ENCODE results near the gene SPATA13.
"Not testable (repeated sequence)": the region's sequence is repeated elsewhere in the genome, so short reads cannot be mapped to it uniquely, and the experiment has no call there.

The SPATA13 gene

DNA sequence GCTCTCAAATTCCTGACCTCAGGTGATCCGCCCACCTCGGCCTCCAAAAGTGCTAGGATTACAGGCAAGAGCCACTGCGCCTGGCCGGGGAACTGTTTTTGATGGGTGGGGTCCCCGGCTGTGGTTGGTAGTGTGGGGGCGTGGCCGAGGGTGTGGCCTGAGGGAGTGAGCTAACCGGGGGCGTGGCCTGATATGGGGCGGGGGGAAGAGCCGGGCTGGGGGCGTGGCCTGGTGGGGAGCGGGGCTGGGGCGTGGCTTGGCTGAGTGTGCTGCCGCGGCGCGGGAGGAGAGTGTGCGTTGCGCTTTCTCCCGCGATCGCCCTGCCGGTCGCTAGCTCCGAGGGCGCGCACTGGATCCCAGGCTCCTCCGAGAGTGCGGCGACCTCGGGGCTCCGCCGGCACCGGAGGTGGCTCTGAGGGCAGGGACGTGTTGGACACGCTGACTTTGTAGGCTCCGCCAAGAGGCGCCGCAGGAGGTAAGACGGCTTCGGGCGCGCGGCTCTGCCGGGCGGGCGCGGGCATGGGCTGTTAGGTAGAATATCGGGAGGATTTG, at the start of gene SPATA13:
TSS of gene SPATA13 (plus strand) at position 263 of the 552 bp plus-strand sequence. CDS start 62,210 bp downstream, outside the sequence.
- DNase-seq, result peak; percentile 79

DNA sequence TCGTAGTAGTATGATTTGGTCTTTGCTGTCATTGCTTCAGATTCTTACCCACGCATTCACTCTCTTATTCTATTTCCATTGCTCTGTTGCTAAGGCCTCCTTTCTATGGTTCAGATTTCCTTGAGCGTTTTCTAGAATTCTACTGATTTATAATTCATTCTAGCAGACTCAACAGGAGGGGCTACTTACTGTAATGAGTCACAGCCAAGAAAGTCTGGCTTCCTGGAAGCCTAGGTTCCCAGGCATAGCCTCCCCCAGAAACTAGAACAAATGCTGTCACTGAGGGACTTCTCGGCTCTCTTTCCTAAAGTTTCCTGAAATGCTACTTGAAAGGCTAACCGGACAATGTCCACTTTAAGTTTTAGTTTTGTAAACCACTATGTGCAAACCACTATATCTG, 47.7 kb upstream of the SPATA13 start:
- no peak for DNase-seq

DNA sequence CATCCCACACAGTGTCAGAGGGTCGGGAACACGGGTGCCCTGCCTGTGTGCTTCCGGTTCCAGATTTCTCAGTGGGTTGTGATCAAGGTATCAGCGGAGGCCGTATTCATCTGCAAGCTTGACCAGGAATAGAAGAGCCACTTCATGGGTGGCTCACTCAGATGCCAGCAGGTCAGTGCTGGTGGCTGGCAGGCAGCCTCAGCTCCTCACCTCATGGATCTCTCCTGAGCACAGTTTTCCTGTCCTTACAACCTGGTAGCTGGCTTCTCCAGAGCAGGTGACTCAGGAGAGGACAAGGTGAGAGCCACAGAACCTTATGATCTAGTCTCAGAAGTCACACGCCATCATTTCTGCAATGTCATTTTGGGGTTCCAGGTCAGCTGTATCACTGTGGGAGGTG, 44.8 kb upstream of the SPATA13 start:
- DNase-seq, result no peak

DNA sequence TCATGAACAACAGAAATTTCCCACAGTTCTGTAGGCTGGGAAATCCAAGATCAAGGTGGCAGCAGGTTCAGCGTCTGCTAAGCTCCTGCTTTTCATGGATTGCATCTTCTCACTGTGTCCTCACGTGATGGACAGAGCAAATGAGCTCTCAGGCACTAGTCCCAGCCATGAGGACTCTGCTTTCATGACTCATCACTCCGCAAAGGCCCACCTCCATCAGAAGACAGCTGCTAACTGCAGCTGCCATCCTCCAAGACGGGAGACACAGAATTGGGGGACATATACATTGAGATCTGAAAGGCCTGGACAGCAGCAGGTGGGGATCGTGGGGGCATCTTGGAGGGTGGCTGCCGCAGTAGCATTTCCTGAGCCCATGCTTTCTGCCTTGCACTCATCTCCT, 44.4 kb upstream of the SPATA13 start:
- DNase-seq, result no peak

DNA sequence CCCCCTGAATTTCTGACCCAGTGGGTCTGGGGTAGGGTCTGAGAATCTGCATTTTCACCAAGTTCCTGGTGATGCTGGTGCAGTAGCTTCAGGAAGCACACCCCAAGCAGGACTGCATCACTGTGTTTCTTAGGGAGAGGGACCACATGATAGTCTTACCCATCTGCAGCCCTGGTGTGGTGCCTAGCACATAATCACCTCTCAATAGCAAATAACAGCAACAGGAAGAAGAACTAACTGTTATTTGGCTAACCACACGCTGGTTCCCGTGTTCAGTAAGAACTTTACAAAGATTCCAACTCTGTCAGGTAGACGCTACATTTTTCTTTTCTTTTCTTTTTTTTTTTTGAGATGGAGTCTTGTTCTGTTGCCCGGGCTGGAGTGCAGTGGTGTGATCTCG, 41.9 kb upstream of the SPATA13 start:
- no peak for DNase-seq

DNA sequence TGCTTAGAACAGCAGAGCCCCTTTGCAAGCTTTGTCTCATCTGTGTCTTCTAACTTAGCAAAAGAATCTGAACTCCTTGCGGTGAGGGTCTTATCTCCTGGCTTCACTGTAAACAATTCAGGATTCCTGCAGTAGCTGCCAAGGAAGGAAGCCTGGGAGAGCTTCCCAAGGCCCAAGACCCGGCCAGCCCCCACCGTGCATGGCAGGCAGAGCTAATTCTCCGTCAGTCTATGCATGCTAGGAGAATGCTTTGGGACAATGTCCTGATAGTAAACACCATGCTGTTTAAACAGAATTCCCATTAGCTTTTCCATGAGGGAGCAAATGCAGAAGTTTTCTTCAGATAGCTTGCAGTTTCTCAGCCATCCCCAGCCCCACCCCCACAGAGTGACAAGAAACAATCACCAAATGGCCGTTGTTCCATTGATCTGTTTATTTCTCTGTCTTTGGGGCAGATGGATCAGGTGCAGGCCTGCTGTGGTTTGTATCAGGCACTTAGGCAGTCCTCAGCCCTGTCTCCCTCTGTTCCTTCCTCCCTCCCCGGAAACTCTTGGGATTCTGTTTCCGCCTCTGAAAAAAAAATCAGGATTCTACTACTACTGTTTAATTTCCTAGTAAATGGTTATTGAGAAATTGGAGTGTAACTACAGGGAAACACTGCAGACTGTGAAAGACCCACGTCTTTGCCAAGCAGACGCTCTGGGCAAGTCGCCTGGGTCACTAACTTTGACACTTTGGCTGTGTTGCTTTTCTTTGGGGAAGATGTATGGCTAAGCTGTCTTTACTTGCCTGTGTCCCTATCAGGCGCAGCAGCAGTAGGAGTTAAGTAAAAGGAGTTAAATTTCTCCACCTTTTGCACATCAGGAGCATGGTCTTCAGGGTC, 40.7 kb upstream of the SPATA13 start:
- no peak for DNase-seq

DNA sequence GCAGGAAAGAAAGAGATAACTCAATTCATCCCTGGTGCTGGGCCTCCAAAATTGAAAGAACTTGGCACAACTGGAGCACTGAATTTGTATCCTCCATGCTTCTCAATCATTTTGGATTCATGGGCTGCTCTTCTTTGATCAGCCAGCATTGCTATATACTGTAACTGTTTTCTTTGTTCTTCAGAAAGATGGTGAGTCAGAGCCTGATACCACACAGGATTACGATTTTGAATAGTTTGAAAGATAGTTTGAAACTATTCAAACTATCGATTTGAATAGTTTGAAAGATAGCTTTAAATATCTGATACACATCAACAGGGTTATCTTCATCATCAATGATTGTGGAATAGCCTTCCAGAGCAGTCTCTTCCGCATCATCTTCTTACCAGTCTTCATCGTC, 38.5 kb upstream of the SPATA13 start:
- not testable (repeated sequence) for DNase-seq

DNA sequence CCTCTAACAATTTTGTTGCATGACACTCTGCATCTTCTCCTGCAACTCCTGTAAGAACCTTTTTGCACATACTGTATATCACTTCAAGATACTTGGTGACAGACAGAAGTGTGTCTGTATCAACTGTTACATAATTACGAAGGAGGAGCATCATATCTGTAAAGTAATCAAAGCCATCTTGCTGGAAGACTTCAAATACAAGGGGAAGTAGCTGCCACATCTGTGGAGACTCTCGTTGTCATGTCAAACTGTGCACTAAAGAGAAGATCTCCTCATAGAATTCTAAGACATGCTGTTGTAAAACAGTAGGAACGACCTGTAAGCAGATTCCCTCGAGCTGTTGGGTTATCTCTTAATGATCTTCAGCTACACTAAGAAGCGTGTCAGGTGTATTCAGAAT, 38.0 kb upstream of the SPATA13 start:
- DNase-seq, result no peak

DNA sequence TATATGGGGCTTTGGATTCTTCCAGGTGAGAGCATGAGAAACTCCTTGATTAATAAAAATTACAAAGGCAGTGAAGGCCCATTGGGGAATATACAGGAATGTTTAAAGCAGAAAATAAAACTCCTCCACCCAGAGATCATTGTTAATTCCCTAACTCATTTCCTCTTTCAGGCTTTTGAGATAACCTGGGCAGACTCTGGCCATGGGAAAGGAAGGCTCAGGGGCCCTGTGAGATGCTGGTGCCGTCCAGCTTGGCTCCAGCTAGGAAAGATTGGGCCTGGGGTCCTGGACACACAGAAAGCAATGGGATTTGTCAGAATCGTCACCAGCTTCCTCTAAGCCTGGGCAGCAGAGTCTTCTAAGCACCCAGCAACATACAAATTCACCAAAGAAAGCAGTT, 36.8 kb upstream of the SPATA13 start:
- no peak for DNase-seq

DNA sequence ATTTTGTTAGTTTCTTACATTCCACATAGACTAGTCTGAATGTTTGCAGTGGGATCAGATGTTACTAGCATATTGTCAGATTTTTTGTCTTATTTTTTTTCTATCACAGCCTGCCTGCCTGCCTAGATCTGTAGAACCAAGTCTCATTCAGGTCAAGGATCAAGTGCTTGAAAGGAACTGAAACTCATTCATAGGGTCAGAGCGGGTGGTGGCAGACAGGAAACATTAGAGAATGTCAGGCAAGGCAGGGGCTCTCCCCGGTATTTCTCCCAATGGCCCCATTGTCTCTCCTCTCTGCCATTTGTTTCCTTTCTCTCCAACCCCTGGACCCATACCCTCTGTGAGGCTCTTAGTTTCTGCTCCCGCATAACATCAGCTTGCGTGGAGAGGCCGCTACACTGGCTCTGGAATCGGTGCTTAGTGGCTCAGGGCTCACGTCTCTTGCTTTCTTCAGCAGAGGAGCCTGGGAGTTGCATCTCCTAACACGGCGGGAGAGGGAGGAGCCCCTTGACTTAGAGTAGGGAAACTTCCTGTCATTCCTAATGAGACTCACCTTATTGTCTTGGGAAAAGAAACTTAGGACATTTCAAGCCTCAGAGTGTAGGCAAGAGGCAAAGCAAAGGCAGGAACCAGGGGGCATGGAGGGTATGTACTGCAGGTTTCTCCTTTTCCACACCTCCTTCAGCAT, 35.6 kb upstream of the SPATA13 start:
- no peak for DNase-seq

DNA sequence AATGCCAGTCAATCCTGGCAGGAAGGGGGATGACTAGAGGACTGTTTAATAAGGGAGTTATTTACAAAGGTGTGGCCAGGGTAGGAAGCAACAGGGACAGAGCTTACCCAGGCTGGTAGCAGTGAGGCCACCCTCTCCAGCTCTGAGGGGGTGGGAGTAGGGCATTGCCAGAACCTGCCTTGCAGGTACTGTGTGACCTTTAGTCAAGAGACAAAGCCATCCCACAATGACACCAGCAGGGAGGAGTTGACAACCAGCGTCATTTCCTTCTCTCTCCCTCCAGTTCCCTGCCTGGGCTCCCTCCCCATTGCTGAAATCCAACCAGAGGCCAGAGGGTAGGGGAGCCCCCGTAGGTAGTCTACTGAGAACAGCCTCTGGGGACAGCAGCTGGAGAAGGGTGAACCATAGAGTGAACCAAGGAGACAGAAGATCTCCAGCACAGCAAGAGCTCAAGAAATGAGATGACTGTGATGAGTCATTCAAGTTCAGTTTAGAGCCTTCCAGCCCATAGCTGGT, 33.3 kb upstream of the SPATA13 start:
- no peak for DNase-seq

DNA sequence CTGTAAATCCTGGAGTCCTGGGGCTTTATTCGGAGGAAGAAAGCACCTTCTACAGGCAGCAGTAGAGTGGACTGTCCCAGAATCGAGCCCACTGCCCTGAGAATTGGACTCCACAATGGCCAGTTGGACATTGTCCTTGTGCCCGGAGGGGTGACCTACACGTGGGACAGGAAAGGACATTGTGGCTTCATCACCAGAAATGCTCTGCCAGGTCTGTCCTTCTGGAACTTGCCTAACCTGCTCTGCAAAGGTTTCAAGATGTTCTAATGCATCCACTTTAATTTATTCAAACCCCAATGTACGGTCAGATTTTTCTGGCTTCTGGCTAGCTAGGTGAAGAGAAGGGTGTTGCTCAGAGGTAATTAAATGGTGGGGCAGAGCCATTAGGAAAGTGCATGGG, 32.4 kb upstream of the SPATA13 start:
- DNase-seq, result no peak

DNA sequence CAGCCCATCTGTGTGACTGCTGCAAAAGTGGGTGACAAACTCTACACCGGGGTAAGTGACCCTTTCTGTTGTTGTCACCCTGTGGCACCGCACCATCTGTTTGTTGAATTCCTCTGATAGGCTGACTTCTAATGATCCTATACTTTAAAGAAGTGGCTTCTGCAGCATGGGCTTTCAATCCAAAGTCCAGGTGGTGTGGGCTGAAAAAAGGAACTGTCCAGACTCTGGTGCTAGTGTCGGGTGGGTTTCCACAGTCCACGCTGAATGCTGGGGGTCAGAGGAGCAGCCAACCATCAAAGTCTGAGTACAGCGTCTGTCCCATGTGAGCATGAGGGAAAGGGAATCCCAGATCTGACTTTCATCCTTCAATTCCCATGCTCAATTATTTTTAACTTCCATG, 31.6 kb upstream of the SPATA13 start:
- no peak for DNase-seq

DNA sequence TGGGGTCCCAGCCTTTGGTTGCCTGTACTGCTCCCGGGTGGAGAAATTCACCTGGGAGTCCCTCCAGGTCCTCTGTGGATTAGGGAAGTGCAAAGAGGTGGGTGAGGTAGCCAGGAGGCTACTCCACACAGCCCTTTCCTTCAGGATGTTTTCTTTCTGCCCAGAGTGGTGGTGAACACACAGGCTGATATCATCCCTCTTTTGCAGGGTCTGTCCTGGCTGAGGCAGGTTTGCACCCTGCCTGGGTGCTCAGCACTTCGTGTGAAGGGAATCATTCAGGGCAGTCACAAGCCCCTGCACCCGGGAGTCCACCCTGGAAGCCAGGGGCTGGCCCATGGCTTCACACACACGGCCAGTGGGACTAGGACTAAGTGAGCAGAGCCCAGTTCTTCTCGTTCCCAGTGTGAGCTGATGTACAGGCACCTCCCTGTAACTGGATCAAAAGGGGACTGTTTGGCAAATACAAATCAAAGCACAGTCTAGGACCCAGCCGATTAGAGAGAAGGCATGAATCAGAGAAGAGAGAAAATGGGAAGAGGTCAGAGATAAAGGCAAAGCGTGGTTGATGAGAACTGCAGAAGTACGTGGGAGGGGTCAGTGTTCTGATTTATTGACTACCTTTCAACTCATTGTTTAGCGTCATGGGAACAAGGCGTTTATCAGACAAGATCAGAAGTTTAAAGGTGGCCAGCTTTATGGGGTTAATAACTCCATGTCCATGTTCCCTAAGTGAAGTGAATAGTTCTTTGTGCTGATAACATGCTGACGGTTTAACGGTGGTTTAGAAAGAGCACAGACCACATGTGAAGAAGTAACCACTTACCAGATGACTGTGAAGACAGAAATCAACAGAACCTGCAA, 30.4 kb upstream of the SPATA13 start:
- no peak for DNase-seq

DNA sequence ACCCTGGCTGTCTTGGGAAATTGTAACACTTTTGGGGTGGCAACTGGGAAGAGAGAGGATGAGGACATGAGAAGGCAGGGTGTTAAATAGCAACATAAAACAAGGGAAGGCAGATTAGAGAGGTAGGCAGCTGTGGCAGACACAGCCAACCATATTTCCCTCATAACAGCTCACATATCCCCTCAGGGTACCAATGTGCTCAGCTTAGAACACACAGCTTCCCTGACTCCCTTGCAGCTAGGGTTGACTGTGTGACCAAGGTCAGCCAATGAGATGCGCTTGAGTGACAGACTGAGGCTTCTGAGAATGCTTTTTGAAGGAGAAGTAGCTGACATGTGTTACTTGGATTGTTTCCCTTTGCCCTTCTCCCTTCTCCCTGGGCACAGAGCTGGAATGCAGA, 28.8 kb upstream of the SPATA13 start:
- no peak for DNase-seq

DNA sequence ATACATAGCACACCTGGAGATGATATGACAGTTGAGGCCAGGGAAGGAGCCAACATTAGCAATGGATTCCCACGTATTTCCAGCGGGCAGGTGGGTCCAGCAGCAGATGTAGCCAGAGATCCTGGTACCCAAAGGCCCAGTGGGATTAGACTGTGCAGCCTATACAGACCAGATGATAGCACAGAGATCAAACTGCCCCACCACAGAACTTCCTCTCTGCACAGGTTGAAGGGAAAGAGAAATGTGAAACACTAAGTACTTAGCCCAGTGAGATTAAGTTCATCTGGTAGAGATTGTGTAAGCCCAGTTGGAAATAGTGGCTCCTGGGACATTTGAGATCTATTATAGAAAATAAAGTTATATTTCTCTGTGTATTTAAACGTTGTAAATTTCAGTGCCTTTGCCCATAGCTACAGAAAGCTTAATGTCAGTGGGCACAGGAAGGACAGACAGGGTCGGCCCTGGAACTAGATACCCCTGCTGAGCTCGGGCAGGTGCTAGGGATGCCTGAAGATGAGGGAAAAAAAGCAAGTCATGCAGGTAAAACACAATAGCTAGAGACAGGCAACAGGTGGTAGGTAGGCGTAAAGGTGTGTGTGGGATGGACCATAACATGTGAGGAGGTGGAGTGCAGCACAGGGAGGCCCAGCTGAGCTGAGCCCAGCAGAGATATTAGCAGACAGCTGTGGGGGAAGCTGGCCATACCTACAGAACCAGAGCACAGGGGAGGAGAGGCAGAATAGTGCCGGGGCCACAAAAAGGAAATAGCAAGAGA, 27.3 kb upstream of the SPATA13 start:
- no peak for DNase-seq

DNA sequence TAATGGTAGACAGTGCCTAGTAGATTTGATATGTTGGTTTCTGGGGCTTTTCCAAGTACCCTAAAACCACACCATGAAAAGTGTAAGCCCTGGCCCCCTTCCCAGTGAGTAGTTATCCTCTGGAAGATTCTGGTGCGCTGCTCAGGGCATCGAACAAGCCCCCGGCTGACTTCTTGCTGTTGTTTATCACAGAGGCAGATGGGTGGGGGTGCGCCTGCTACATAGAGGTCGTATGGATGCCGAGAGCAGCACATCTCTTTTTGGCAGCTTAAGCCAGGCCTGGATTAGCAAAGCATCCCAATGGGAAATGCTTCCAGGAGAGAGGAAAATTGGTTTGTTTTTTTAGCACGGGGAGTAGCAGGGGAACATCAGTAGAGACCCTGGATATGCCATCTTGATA, 26.3 kb upstream of the SPATA13 start:
- DNase-seq, result no peak

DNA sequence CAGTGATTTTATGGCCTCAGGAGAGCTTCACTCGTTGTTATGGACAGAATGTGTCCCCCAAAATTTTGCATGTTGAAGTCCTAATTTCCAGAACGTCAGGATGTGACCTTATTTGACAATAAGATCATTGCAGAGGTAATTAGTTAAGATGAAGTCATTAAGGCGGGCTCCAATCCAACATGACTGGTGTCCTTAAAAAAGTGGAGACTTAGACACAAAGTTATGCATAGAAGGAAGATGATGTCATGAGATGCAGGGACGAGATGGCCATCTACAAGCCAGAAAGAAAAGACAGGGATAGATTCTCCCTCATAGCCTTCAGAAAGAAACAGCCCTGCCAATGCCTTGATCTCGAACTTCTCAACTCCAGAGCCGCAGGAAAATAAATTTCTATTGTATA, 25.8 kb upstream of the SPATA13 start:
- no peak for DNase-seq

DNA sequence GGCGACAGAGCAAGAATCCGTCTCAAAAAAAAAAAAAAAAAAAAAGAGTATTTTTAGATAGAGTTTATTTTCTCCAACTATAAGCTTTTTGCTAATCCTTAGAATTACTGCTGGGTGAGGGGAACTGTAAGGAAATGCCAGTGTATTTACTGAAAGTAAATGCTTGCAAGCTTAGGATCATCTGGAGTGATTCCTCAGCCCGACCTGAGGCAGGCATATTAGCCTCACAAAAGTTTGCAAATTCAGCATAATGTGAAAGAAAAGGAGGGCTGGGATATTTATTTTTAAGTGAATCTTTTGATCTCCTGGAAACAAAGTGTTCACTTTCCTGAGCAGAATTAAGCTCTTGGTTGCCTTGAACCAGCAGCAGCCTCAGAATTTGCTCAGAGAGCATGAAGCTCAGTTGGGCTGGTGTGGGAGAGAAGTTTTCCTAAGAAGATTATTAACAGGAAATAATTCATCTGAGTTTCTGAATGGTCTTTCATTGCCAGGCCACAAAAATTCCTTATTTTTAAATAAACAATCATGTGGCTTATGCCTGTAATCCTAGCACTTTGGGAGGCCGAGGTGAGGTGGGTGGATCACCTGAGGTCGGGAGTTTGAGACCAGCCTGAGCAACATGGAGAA, 24.7 kb upstream of the SPATA13 start:
- no peak for DNase-seq

DNA sequence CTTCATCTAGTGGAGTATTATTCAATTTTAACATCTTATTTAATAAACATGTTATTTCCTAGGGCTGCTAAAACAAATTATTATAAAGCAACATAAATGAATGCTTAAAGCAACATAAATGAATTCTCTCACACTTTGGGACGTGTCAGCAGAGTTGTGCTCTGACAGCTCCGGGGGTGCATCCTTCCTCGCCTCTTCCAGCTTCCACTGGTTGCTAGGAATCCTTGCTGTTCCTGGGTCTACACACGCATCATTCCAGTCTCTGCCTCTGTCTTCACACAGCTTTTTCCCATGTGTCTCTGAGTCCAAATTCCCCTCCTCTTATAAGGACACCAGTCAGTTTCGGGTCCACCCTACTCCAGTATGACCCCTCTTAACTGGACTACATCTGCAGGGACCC, 21.6 kb upstream of the SPATA13 start:
- DNase-seq, result no peak

DNA sequence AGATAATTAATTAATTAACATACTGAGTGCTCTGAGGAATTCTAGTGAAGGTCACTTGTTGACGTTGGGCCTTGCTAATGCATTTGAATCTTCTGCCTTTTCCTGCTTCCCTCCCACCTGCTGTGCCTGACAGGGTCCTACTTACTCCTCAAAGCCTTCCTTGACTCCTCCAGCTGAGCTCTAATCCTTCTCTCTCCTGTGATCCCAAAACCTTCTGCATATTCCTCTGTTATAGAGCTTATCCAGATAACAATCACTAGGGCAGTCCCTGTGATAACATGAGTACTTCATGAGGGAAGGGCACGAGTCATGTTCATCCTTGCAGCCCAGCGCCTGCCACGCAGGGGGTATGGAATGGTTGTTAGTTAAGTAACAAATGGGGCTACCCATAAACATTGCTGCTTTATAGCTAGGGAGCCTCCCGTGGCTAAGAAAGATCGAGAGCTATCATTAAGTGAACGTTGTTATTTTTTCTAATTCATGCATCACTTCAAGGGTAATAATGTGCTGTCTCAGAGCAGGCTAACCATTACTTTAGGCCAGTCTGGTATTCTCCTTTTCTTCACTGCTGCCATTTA, 19.1 kb upstream of the SPATA13 start:
- no peak for DNase-seq
